HL-60 (cell line): ENCODE measurements around the gene KCNT1.

Experiments
- DNase-seq, 2 experiments: peaks; one replicate each; pipeline ENCODE4 v3.0.0-alpha.2; 2010 to 2020; ENCODE audit warnings: low read depth in 1 of 2, low spot score in 1 of 2
- H3K27ac ChIP-seq: fragments of 250-450 bp; sonication (Bioruptor Pico); replicated peaks from 2 replicates; pipeline ENCODE4 v1.5.1; 2020; ENCODE audit warnings: mild to moderate bottlenecking, moderate library complexity
- H3K27me3 ChIP-seq: fragments of 250-450 bp; sonication (Bioruptor Pico); 2 replicates; pipeline ENCODE4 v1.5.1; 2021; ENCODE audit warnings: mild to moderate bottlenecking, moderate library complexity; ENCODE audit not compliant: insufficient read depth, poor library complexity, severe bottlenecking
- H3K4me3 ChIP-seq: replicated peaks from 2 replicates; pipeline ENCODE4 v1.5.1; 2011; ENCODE audit warnings: mild to moderate bottlenecking, control low read depth, low read length; ENCODE audit not compliant: insufficient read depth
- GABPA ChIP-seq: IDR thresholded peaks from 2 replicates; pipeline ENCODE4 v1.6.1; 2012; ENCODE audit warnings: low read depth
- POLR2AphosphoS5 ChIP-seq: IDR thresholded peaks from 2 replicates; pipeline ENCODE4 v1.6.1; 2012; ENCODE audit warnings: low read depth
- SPI1 ChIP-seq: IDR thresholded peaks from 2 replicates; pipeline ENCODE4 v1.6.1; 2012; ENCODE audit warnings: low read depth, mild to moderate bottlenecking, borderline replicate concordance
- TF ChIP-seq, protein P1 (sequence below): IDR thresholded peaks from one replicate; pipeline ENCODE4 v1.5.1; 2011; ENCODE audit warnings: low read length, control low read depth, inconsistent platforms; ENCODE audit not compliant: insufficient read depth
- TF ChIP-seq, protein P2 (sequence below): IDR thresholded peaks from 2 replicates; pipeline ENCODE4 v1.6.1; 2012; ENCODE audit warnings: low read depth; ENCODE audit not compliant: insufficient replicate concordance

Gene KCNT1

DNA sequence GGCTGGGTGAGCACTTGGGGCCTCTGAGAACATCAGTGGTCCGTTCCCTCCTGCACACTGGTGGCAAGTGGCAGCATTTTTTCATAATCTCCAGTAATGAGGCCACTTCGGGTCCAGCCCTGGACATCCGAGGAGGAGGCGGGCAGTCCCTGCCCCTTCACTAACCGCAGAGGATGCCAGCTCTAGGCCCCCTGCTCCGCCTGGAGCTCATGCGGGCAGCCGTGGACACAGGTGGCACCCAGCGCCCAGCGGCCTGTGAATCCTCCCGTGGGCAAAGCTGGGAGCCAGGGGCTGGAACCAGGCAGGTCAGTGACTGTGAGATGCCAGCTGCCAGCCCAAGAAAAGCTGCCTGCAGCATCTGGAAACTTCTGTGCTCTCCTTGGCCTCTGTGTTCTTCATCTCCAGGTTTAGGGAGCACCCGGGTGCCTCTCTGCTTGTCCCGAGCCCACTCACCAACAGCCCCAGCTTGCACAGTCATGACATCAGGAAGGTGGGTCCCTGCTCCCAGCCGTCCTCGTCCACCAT, 92.4 kb downstream of the KCNT1 start:
- Histone ChIP-seq H3K27ac (no peak overlapping the region), H3K27me3 (no peaks in the 10 kb centered on the region), H3K4me3 (no peak overlapping the region)
- TF ChIP-seq, protein P1, sequence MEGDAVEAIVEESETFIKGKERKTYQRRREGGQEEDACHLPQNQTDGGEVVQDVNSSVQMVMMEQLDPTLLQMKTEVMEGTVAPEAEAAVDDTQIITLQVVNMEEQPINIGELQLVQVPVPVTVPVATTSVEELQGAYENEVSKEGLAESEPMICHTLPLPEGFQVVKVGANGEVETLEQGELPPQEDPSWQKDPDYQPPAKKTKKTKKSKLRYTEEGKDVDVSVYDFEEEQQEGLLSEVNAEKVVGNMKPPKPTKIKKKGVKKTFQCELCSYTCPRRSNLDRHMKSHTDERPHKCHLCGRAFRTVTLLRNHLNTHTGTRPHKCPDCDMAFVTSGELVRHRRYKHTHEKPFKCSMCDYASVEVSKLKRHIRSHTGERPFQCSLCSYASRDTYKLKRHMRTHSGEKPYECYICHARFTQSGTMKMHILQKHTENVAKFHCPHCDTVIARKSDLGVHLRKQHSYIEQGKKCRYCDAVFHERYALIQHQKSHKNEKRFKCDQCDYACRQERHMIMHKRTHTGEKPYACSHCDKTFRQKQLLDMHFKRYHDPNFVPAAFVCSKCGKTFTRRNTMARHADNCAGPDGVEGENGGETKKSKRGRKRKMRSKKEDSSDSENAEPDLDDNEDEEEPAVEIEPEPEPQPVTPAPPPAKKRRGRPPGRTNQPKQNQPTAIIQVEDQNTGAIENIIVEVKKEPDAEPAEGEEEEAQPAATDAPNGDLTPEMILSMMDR: no peak
- TF ChIP-seq POLR2AphosphoS5 (no peak), SPI1 (no peak), GABPA (no peak)
- TF ChIP-seq, protein P2, sequence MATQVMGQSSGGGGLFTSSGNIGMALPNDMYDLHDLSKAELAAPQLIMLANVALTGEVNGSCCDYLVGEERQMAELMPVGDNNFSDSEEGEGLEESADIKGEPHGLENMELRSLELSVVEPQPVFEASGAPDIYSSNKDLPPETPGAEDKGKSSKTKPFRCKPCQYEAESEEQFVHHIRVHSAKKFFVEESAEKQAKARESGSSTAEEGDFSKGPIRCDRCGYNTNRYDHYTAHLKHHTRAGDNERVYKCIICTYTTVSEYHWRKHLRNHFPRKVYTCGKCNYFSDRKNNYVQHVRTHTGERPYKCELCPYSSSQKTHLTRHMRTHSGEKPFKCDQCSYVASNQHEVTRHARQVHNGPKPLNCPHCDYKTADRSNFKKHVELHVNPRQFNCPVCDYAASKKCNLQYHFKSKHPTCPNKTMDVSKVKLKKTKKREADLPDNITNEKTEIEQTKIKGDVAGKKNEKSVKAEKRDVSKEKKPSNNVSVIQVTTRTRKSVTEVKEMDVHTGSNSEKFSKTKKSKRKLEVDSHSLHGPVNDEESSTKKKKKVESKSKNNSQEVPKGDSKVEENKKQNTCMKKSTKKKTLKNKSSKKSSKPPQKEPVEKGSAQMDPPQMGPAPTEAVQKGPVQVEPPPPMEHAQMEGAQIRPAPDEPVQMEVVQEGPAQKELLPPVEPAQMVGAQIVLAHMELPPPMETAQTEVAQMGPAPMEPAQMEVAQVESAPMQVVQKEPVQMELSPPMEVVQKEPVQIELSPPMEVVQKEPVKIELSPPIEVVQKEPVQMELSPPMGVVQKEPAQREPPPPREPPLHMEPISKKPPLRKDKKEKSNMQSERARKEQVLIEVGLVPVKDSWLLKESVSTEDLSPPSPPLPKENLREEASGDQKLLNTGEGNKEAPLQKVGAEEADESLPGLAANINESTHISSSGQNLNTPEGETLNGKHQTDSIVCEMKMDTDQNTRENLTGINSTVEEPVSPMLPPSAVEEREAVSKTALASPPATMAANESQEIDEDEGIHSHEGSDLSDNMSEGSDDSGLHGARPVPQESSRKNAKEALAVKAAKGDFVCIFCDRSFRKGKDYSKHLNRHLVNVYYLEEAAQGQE: no peak
- no peak for DNase-seq

DNA sequence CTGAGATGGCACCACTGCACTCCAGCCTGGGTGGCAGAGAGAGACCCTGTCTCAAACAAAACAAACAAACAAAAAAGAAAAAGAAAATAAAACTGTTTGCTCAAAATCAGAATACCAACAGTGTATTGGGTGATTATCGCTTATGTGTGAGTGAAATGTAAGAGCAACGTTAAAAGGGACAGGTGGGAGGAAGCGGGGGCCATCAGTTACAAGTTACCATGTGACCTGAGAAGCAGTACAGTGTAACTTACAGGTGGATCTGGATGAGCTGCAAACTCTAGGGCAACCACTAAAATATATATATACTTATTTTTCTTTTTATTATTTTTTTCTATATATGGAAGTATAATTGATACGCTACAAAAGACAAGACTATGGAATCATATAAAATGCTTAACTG, 93.4 kb downstream of the KCNT1 start:
- H3K27me3 ChIP-seq: no peaks in the 10 kb centered on the region
- no peak overlapping the region for H3K4me3 ChIP-seq
- DNase-seq: no peak
- TF ChIP-seq SPI1: no peak
- TF ChIP-seq, protein P2: no peak
- TF ChIP-seq POLR2AphosphoS5: no peak
- TF ChIP-seq, protein P1: no peak
- no peak for TF ChIP-seq GABPA
- no peak overlapping the region for H3K27ac ChIP-seq

DNA sequence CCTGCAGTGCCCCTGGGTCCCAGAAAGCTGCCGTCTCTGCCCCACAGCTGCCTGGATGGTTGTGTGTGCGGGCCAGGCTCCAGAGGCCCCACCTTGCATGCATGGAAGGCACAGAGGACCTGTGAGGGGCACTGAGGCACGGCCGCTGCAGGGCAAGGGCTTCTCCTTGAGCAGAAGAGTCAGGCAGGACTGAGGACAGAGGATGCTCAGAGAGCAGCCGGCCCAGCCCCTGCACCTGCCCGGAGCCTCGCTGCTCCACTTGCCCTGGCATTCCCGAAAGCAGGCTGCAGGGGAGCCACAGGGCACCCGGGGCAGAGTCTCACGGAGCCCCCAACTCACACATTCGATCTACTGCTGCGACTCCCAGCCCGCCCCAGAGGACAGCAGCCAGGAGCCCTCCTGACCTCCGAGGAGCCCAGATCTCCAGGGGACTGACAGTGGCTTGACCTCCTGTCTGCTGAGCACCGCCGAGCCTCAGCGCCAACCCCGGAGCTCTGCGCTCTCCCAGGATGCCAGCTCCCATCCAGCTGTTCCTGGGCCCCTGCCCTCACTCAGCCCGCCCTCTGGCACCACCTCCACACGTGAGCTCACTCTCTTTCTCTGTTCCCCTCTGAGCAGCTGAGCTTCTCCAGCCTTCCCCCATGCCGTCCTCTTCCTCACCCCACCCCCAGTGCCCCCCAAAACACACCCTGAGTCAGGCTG, 95.0 kb downstream of the KCNT1 start:
- TF ChIP-seq GABPA (no peak), POLR2AphosphoS5 (no peak), SPI1 (no peak)
- TF ChIP-seq, protein P2: no peak
- TF ChIP-seq, protein P1: no peak
- DNase-seq: no peak
- Histone ChIP-seq H3K27ac (no peak overlapping the region), H3K4me3 (no peak overlapping the region), H3K27me3 (no peaks in the 10 kb centered on the region)
